HL-60 (cell line): ENCODE results near the gene SMIM24.

Experiments
- CTCF ChIP-seq: IDR thresholded peaks from one replicate; pipeline ENCODE4 v1.5.1; 2011; ENCODE audit warnings: low read length, control low read depth, inconsistent platforms; ENCODE audit not compliant: insufficient read depth
- GABPA ChIP-seq: IDR thresholded peaks from 2 replicates; pipeline ENCODE4 v1.6.1; 2012; ENCODE audit warnings: low read depth
- POLR2AphosphoS5 ChIP-seq: IDR thresholded peaks from 2 replicates; pipeline ENCODE4 v1.6.1; 2012; ENCODE audit warnings: low read depth
- SPI1 ChIP-seq: IDR thresholded peaks from 2 replicates; pipeline ENCODE4 v1.6.1; 2012; ENCODE audit warnings: low read depth, mild to moderate bottlenecking, borderline replicate concordance

- TF ChIP-seq POLR2AphosphoS5 (no peak), CTCF (no peak), GABPA (no peak), SPI1 (no peak)
Measured at GRCh38 chr19:3456925-3457527, 23.3 kb downstream of the SMIM24 start.
